HG03097 (cell line): ENCODE results near the gene PRSS1.

Experiments
- ATAC-seq: cut with Tn5 transposase; IDR thresholded peaks from one replicate; pipeline ENCODE4 v1.9.1; 2021; ENCODE audit not compliant: unreplicated experiment, low FRiP score

PRSS1 gene

DNA sequence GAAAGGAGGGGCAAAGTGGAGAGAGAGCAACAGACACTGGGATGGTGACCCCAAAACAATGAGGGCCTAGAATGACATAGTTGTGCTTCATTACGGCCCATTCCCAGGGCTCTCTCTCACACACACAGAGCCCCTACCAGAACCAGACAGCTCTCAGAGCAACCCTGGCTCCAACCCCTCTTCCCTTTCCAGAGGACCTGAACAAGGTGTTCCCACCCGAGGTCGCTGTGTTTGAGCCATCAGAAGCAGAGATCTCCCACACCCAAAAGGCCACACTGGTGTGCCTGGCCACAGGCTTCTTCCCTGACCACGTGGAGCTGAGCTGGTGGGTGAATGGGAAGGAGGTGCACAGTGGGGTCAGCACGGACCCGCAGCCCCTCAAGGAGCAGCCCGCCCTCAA lies 42.2 kb downstream of the PRSS1 start:
- ATAC-seq = no peak

DNA sequence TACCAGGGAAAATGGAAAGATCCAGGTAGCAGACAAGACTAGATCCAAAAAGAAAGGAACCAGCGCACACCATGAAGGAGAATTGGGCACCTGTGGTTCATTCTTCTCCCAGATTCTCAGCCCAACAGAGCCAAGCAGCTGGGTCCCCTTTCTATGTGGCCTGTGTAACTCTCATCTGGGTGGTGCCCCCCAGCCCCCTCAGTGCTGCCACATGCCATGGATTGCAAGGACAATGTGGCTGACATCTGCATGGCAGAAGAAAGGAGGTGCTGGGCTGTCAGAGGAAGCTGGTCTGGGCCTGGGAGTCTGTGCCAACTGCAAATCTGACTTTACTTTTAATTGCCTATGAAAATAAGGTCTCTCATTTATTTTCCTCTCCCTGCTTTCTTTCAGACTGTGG lies 42.9 kb downstream of the PRSS1 start:
- ATAC-seq = no peak

DNA sequence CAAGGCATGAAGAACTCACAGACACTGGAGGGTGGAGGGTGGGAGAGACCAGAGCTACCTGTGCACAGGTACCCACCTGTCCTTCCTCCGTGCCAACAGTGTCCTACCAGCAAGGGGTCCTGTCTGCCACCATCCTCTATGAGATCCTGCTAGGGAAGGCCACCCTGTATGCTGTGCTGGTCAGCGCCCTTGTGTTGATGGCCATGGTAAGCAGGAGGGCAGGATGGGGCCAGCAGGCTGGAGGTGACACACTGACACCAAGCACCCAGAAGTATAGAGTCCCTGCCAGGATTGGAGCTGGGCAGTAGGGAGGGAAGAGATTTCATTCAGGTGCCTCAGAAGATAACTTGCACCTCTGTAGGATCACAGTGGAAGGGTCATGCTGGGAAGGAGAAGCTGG lies 43.3 kb downstream of the PRSS1 start:
- ATAC-seq = no peak

DNA sequence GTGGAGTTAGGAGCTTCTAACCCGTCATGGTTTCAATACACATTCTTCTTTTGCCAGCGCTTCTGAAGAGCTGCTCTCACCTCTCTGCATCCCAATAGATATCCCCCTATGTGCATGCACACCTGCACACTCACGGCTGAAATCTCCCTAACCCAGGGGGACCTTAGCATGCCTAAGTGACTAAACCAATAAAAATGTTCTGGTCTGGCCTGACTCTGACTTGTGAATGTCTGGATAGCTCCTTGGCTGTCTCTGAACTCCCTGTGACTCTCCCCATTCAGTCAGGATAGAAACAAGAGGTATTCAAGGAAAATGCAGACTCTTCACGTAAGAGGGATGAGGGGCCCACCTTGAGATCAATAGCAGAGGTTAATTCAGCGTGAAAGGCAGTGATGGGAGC lies 43.9 kb downstream of the PRSS1 start:
- ATAC-seq = no peak

DNA sequence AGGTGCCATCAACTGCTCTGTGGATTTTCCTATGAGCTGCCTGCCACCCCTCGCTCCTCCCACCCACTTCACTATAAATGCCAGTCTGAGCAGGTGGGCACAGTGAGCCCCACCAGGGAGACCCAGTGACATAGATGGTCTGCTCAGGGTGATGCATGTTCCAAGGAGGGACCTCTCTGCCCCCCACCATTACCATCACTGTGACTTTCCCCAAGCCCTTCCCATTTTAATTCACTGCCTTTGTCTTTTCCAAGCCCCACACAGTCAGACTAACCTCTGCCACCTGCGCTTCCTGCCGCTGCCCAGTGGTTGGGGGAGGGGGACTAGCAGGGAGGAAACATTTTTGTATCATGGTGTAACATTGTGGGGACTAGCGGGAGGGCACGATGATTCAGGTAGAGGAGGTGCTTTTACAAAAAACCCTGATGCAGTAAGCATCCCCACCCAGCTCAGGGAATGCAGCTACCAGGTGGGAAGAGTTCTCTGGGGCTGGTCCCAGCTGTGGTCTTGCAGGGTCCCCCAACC lies 46.1 kb downstream of the PRSS1 start:
- no peak for ATAC-seq

DNA sequence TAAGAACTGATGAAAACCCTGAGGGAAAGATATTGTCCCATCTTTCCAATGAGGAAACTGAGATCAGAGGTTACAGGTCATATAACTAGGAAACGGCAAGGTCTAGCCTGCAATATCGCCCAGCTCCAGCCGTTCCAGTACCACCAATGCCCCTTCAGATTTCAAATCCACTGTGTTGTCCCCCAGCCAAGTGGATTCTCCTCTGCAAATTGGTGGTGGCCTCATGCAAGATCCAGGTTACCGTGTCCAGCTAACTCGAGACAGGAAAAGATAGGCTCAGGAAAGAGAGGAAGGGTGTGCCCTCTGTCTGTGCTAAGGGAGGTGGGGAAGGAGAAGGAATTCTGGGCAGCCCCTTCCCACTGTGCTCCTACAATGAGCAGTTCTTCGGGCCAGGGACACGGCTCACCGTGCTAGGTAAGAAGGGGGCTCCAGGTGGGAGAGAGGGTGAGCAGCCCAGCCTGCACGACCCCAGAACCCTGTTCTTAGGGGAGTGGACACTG lies 46.8 kb downstream of the PRSS1 start:
- ATAC-seq = no peak

DNA sequence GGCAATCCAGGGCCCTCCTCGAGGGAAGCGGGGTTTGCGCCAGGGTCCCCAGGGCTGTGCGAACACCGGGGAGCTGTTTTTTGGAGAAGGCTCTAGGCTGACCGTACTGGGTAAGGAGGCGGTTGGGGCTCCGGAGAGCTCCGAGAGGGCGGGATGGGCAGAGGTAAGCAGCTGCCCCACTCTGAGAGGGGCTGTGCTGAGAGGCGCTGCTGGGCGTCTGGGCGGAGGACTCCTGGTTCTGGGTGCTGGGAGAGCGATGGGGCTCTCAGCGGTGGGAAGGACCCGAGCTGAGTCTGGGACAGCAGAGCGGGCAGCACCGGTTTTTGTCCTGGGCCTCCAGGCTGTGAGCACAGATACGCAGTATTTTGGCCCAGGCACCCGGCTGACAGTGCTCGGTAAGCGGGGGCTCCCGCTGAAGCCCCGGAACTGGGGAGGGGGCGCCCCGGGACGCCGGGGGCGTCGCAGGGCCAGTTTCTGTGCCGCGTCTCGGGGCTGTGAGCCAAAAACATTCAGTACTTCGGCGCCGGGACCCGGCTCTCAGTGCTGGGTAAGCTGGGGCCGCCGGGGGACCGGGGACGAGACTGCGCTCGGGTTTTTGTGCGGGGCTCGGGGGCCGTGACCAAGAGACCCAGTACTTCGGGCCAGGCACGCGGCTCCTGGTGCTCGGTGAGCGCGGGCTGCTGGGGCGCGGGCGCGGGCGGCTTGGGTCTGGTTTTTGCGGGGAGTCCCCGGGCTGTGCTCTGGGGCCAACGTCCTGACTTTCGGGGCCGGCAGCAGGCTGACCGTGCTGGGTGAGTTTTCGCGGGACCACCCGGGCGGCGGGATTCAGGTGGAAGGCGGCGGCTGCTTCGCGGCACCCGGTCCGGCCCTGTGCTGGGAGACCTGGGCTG lies 47.5 kb downstream of the PRSS1 start:
- no peak for ATAC-seq

DNA sequence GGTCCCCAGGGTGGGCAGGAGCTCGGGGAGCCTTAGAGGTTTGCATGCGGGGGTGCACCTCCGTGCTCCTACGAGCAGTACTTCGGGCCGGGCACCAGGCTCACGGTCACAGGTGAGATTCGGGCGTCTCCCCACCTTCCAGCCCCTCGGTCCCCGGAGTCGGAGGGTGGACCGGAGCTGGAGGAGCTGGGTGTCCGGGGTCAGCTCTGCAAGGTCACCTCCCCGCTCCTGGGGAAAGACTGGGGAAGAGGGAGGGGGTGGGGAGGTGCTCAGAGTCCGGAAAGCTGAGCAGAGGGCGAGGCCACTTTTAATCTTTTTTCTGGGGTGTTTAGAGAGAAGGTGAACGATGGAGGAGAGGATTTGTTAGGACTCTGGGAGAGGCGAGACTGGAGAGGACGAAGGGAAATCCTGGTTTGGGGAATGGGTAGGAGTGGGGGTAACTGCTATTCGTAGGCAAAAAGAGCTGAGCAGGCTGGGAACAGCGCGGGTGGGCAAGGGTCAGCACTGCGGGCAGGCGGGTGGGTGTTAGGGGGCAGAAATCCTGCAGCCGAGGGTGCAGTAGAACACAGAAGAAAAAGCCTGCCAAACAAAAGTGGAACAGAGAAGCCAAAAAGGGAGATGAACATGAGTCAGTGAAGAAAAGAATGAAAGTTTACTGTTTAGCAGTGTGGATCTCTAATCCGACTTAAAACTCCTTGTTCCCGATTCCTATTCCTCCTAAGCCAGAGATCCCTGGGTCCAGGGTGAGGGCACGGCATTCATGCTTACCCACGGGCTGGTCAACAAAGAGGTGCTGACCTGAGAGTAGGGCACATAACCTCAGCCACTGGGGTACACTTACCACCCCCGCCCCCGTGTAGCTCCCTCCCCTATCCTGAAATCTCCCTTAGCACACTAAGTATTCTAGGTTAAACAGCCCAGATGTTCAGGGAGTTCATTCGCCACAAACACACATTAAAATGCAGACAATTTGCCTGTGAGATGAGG lies 48.4 kb downstream of the PRSS1 start:
- ATAC-seq = no peak

DNA sequence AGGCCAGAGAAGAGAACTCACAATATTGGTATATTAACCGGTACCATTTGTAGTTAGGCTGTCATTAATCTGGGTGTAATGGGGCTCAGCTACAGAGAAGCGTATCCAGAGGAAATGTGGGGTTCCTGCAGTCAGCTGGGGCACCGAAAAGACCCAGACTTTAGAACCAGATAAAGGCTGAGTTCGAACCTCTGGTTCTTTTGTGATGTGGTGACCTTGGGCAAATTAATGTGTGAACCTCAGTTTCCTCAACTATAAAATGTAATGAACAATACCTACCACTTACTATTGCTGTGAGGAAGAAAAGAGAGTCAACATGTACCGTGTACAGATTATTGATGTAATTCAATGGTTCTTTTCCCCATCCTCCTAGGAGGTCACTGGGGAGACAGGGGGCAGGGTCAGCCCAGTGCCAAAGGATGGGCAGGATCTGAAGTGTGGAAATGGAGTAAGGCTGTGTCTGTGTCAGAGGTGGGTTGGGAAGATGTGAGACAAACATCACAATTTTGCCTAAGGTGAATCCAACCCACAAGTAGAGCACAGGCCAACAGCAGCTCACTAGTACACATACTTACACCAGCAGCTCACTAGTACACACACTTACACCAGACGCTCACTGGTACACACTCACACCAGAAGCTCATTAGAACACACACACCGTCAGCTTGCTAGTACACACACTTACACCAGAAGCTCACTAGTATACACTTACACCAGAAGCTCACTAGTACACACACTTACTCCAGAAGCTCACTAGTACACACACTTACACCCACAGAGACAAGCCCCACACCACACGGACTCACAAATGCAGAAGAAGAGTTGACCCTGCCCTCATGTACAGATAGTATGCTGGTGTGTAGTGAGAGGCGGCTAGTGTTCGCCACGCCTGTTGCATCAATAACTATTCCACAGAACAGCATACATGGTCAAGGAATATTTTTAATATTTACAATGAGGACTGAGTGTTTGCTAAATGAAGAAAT lies 49.5 kb downstream of the PRSS1 start:
- ATAC-seq = no peak

DNA sequence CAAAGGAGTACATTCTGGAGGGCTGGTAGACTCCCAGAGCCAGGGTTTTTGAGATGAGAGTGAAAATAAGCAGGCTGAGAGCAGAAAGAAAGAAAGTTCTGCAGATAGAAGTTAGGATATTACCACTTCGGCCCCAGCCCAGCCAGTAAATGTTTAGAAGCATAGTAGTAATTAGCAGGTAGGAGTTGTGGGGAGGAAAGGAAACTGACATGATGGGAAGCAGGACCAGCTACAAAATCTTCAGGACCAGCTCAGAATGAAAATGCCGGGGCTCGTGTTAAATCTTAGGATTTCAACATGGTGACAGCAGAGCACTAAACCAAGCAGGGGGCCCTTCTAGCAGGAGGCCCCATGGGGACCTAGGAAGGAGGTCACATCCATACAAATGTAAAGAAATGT lies 50.2 kb downstream of the PRSS1 start:
- no peak for ATAC-seq

DNA sequence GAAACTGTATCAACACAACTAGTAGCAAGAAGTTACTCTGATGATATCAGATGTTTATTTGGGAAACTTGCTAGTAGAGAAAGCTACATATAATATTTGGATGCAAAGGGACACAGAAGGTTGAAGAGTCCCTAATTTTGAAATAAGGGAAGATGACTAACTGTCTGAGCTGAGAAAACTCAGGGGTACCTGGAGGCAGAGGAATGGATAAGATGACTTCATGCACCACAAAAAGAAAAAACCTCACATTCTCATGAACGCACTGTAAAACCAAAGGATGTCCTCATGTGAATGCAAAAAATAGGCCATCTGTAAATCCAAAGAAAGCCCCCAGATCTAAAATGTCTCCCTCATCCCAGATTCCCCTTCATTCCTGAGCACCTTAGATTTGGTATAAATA lies 50.8 kb downstream of the PRSS1 start:
- ATAC-seq = no peak

DNA sequence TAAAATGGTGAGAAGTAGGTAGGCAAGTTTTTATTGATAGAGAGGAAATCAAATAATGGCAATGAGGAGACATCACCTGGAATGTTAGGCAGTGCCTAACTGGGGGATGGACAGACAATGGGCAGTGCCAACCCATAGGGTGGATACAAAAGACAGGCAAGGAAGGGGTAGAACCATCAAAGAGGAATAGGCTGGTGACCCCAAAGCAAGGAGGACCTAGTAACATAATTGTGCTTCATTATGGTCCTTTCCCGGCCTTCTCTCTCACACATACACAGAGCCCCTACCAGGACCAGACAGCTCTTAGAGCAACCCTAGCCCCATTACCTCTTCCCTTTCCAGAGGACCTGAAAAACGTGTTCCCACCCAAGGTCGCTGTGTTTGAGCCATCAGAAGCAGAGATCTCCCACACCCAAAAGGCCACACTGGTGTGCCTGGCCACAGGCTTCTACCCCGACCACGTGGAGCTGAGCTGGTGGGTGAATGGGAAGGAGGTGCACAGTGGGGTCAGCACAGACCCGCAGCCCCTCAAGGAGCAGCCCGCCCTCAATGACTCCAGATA lies 51.5 kb downstream of the PRSS1 start:
- ATAC-seq = no peak

DNA sequence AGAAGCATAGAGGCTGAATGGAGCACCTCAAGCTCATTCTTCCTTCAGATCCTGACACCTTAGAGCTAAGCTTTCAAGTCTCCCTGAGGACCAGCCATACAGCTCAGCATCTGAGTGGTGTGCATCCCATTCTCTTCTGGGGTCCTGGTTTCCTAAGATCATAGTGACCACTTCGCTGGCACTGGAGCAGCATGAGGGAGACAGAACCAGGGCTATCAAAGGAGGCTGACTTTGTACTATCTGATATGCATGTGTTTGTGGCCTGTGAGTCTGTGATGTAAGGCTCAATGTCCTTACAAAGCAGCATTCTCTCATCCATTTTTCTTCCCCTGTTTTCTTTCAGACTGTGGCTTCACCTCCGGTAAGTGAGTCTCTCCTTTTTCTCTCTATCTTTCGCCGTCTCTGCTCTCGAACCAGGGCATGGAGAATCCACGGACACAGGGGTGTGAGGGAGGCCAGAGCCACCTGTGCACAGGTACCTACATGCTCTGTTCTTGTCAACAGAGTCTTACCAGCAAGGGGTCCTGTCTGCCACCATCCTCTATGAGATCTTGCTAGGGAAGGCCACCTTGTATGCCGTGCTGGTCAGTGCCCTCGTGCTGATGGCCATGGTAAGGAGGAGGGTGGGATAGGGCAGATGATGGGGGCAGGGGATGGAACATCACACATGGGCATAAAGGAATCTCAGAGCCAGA lies 52.5 kb downstream of the PRSS1 start:
- no peak for ATAC-seq

DNA sequence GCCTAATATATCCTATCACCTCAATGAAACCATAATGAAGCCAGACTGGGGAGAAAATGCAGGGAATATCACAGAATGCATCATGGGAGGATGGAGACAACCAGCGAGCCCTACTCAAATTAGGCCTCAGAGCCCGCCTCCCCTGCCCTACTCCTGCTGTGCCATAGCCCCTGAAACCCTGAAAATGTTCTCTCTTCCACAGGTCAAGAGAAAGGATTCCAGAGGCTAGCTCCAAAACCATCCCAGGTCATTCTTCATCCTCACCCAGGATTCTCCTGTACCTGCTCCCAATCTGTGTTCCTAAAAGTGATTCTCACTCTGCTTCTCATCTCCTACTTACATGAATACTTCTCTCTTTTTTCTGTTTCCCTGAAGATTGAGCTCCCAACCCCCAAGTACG lies 53.0 kb downstream of the PRSS1 start:
- ATAC-seq = no peak
